ENCODE results near the gene C11orf86.
A peak's percentile ranks its signal among the peaks of the same experiment; 100 is the strongest.
"Not testable (repeated sequence)": the region's sequence is repeated elsewhere in the genome, so short reads cannot be mapped to it uniquely, and the experiment has no call there.

C11orf86 gene

GRCh38 chr11:66992041-66992440 is 16.9 kb downstream of the C11orf86 start:
- DNase-seq: no peak

DNA sequence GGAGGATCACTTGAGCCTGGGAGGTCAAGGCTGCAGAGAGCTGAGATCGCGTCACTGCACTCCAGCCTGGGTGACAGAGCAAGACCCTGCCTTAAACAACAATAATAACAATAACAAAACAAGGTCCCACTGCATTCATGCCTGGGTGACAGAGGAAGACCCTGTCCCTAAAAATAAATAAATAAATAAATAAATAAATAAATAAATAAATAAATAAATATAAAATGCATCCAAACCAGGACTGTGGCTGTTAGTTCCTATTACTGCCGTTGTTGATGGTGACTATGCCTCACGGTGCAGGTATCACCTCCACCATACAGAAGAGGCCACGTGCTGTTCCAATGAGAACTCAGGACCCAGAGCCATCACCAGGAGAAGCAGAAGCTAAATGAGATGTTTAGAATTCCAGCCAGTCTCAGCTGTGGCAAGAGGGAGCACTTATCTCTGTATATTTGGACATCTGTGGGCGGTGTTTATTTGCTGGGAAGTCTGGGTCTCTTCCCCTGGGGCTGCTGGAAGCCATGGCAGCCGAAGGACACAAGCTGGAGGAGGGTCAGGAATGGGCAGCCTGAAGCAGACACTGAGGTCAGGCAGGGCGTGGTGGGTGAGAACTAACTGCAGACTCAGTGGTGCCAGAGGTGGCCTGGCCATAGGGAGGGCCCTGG is 21.6 kb downstream of the C11orf86 start:
- no peak for DNase-seq

- no peak for DNase-seq
Observed at GRCh38 chr11:66999555-66999954, 24.5 kb downstream of the C11orf86 start.

DNA sequence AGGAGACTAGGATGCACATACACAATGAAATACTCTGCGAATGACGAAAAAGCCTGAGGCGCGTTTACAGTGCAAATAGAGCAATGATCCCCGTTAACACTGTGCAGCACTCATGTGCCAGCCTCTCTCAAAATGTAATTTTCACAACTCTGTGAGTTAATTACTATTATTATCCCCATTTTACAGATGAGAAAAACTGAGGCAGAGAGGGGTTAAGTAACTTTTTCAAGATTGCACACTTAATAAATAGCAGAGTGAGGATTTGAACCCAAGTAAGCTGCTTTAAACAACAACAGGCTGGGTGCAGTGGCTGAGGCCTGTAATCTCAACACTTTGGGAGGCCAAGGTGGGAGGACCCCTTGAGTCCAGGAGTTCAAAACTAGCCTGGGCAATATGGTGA is 26.2 kb downstream of the C11orf86 start:
- no peak for DNase-seq

DNA sequence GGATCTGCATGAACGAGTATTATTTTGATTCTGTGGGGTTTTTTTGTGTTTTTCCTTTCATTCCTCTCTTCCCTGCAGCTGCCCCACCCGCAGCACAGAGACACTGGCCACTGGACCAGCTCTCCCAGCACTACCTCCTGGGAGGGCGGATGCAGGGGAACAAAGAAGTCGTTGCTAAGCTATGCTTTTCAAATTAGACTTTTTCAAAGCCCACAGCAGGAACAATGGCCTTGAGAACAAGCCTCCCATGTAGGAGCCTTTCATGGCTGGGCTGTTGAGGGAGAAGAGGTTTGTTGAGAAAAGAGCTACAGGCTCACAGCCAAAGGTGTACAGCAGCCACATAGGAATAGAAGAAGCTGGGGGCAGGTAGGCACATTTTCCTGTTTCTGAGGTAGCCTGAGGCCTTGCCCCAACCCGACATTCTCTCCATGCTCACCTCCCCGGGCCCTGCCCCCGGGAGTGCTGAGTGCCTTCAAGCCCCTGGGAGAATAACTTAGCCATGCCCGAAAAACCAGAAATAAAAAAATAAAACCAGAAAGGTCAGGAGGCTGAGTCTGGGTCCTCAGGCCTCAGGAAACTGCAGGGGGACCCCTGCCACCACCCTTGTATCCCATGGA is 27.3 kb downstream of the C11orf86 start:
- no peak for DNase-seq

GRCh38 chr11:67002921-67003411 is 27.9 kb downstream of the C11orf86 start:
- DNase-seq: no peak

DNA sequence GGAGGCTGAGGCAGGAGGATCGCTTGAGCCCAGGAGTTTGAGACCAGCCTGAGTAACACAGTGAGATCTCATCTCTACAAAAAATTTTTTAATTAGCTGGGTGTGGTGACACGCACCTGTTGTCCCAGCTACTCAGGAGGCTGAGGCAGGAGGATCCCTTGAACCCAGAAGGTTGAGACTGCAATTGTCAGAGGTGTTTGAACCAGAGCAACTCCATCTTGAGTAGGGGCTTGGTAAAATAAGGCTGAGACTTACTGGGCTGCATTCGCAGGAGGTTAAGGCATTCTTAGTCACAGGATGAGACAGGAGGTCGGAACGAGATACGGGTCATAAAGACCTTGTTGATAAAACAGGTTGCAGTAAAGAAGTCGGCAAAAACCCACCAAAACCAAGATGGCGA is 30.1 kb downstream of the C11orf86 start:
- not testable (repeated sequence) for DNase-seq

DNA sequence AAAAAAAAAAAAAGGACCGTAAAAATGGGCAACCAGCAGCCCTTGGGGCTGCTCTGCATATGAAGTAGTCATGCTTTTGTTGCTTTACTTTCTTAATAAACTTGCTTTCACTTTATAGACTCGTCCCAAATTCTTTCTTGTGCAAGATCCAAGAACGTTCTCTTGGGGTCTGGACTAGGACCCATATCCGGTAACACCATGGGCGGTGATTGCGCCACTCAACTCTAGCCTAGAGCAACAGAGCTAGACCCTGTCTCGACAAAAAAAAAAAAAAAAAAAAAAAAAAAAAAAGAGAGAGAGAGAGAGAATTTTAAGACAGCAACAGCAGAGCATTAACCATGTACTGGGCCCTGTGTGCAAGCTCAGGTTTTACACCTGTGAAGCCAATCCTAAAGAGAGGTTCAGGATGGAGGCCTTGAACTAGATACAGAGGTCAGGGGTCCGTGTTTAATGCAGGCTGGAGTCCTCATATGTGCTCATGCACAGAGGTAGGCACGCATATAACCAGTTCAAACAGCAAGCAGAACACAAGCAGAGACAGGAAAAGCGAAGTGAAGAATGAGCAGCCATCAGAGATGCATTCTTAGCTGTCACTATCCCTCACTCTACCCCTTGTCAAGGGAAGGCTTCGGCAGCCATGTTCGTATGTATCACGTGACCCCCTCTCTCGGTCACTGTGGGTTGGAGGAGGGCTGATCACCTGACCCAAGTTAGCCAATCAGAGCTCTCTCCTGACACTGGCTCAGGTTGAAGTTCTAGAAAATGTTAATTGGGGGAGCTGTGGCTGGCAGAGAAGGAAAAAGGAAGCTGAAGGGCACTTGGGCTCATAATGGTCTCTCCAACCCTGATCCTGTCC is 31.2 kb downstream of the C11orf86 start:
- no peak for DNase-seq

DNA sequence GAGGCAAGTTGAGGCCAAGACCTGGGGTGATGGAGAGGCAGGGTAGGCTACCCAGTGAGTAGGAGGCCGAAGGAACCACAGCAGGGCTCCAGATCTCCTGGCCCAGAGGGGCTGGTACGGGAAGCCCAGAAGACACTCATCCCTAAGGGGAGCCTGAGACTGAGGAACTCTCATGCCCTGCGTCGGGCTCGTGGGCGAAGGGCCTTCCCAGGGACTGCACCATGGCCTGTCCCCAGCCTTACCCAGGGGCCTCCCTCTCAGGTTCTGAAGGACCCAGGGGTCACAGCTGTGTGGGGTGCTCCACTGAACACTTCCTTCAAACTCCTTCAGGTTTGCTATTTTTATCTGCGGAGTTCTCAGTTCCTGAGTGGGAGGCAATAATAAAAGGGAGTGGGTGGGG is 32.0 kb downstream of the C11orf86 start:
- DNase-seq: no peak

GRCh38 chr11:67010296-67010905 is 35.3 kb downstream of the C11orf86 start:
- DNase-seq: no peak

GRCh38 chr11:67013511-67014045 is 38.5 kb downstream of the C11orf86 start:
- no peak for DNase-seq

GRCh38 chr11:67014343-67014742 is 39.2 kb downstream of the C11orf86 start:
- no peak for DNase-seq

DNA sequence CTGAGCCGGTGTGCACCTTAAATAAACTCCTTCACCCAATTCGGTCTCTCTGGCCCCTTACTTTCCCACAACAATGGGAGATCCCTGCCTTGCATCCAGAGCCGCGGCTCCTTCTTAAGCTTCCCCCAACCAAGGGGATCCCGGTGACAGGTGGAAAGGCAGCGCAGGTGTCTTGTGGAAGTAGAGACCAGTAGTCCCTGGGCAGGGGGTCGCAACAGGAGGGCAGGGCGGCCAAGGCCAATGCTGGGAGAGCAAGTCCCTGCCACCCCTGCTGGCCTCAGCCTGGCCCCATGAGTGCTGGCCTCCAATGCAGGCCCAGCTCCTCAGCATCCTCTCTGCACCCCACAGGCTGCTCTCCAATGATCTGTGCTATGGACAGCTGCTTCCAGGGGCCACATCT is 39.9 kb downstream of the C11orf86 start:
- DNase-seq: no peak

GRCh38 chr11:67016550-67016949 is 41.4 kb downstream of the C11orf86 start:
- no peak for DNase-seq

- DNase-seq: no peak
Observed at GRCh38 chr11:67020949-67021348, 45.8 kb downstream of the C11orf86 start.

DNA sequence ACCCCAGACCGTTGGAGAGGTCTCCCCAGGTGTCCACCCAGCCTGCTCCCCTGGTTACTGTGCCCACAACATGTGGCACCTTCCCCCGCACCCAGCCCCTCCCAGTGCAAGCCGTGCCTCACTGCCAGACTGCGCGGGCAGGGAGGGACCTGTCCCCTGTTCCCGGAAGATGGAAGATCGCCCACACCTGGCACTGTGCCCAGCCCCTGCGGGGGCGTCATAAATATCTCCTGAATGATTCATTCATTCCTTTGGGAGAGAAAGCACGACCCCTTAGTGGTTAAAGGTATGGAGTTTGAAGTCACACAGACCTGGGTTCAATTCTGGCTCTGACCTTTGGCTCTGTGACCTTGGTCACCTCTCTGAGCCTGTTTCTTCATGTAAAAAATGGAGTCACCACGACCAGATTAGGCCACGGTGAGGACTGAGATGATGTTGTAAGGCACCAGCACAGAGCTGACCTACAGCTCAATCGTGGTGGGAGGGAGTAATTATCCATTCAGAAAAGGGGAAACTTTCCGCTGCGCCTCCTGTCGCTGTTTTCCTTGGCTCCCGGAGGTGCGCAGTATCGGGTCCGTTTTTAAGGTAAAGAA is 47.3 kb downstream of the C11orf86 start:
- no peak for DNase-seq

DNA sequence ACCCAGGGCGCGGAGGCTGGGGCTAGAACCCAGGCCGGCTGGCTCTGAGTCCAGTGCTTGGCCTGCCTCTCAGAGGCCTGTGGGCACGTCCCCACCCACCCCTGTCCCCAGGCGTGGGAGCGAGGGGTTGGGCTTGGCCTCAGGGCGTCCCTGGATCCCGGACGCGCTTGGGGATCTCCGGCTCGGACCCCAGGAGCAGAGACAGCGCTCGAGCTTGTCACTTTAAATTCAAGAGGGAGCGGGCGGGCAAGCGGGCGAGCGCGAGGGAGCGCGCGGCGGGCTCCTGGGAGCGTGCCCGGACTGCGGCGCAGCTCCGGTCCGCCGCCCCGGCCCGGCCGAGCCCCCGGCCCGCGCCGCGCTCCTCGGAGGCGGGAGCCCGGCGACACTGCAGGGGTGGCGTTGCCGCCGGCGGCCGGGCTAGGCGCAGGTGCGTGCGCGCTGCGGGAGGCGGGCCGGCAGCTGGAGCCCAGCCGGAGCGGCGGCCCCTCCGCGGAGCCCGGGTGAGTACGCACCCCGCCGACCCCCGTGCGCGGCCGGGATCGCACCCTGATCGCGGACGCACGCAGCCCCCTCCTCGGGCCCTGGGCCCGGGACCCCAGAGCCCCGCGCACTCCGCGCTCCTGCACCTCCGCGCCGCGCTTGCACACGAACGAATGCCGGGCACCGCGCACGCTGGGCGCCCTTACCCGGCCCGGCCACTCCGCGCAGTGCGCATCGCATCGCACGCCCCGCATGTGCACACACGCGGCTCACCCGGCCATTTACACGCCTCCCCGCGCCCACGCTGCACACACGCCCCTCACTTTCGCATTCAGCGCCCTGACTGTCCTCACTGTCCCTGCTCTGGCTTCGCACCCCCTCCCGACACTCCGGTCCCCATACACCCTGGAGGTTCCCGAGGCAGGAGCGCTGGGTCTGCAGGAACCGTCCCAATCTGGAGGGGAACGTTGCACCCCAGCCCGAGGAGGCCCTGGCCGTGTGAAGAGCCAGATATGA is 48.2 kb downstream of the C11orf86 start, which contains the start of gene SYT12:
SYT12 (plus strand) TSS at position 174 of the 996 bp plus-strand sequence. CDS start 7,011 bp downstream, outside the sequence.
- peak; percentile 29 for DNase-seq

- DNase-seq: no peak
Observed at GRCh38 chr11:67023957-67024353, 48.9 kb downstream of the C11orf86 start.

DNA sequence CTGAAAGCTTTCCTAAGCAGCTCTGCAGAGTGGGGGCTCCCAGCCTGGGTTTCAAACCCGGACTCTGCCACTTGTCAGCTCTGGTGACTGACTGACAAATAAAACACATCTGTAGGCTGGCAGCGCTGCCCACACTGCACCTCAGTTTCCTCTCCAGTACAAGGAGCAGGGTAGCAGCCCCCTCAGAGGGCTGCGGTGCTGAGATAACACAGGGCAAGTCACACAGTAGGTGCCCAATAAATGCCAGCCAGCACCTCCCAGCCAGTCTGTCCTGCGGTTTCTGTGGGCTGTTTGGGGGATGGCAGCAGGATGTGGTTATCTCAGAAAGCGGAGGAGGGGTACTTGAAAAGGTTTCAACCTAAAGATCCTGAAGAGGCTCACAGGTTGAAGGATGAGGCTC is 49.3 kb downstream of the C11orf86 start:
- DNase-seq: peak; percentile 58

DNA sequence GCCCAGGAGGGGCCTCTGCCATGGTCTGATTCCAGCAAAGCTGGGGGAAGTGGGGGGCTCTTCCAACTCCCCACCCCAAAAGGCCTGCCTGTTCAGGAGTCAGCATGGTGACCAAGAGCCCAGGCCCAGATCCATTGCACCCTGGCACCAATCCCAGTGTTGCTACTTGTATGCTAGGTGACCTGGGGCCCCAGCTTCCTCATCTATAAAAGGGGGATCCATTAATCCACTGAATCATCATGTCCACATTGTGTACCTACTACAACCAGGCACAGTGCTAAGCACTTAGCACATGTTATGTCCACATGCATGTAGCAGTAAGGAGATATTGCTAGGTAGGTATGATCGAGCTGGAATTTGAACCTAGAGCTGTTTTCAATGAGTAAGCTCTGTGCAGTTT is 49.9 kb downstream of the C11orf86 start:
- DNase-seq: no peak

GRCh38 chr11:67025750-67026149 is 50.6 kb downstream of the C11orf86 start:
- no peak for DNase-seq
